ENCODE data around the gene MBNL2. TPM values are rescaled to one million over a fixed set of nuclear protein-coding genes. Genes with fewer than 3 reads are reported as not detected.

The MBNL2 gene
- total and polyA plus RNA-seq, 2 donors from 2014 or later, result 18.8 to 70.5 TPM

GRCh38 chr13:97240788-97241734, 18.9 kb downstream of the MBNL2 start:
- DNase-seq (no peak), FAIRE-seq (no peak)
- Histone ChIP-seq H3K4me1 (ENCODE audit: control insufficient read depth in 2 of 3, insufficient read depth in 2 of 3, low read depth in 1 of 3, low read length in 3 of 3) (peaks cover 3 to 54% (median 30%) of the 10 kb centered on the region in 3 donors), H3K36me3 (ENCODE audit: control insufficient read depth in 2 of 3, insufficient read depth in 3 of 3, low read length in 3 of 3) (no peaks in the 10 kb centered on the region), H3K4me3 (ENCODE audit: low read length in 3 of 3) (peak overlapping the region in 1 of 3 donors; percentile 26), H3K27me3 (ENCODE audit: control insufficient read depth, insufficient read depth, low read length) (no peaks in the 10 kb centered on the region), H3K27ac (ENCODE audit: low read depth in 2 of 2, low read length in 2 of 2) (peak overlapping the region; percentile 20 to 49), H3K9me3 (ENCODE audit: control insufficient read depth in 2 of 3, insufficient read depth in 1 of 3, low read length in 3 of 3) (no peaks in the 10 kb centered on the region), H3K9ac (ENCODE audit: low read length in 3 of 3) (peak overlapping the region in 1 of 3 donors; percentile 8)
- no peak for TF ChIP-seq CTCF (IDR thresholded peaks at IDR 0.05; ENCODE audit: borderline replicate concordance, extremely low read depth, insufficient read depth)
- intact Hi-C loops (cut with DNase I), result no loop called here

GRCh38 chr13:97241761-97242160, 19.6 kb downstream of the MBNL2 start:
- intact Hi-C loops (cut with DNase I), result no loop called here
- Histone ChIP-seq H3K4me1 (ENCODE audit: control insufficient read depth in 2 of 3, insufficient read depth in 2 of 3, low read depth in 1 of 3, low read length in 3 of 3) (peaks cover 3 to 51% (median 29%) of the 10 kb centered on the region in 3 donors), H3K9ac (ENCODE audit: low read length in 3 of 3) (no peak overlapping the region), H3K9me3 (ENCODE audit: control insufficient read depth in 2 of 3, insufficient read depth in 1 of 3, low read length in 3 of 3) (no peaks in the 10 kb centered on the region), H3K4me3 (ENCODE audit: low read length in 3 of 3) (no peak overlapping the region), H3K36me3 (ENCODE audit: control insufficient read depth in 2 of 3, insufficient read depth in 3 of 3, low read length in 3 of 3) (no peaks in the 10 kb centered on the region), H3K27ac (ENCODE audit: low read depth in 2 of 2, low read length in 2 of 2) (peak overlapping the region in 1 of 2 donors; percentile 33), H3K27me3 (ENCODE audit: control insufficient read depth, insufficient read depth, low read length) (no peaks in the 10 kb centered on the region)
- DNase-seq, result peak in 1 of 5 donors; percentile 39
- FAIRE-seq, result no peak
- no peak for TF ChIP-seq CTCF (IDR thresholded peaks at IDR 0.05; ENCODE audit: borderline replicate concordance, extremely low read depth, insufficient read depth)

GRCh38 chr13:97242755-97243497, 20.8 kb downstream of the MBNL2 start:
- TF ChIP-seq CTCF (IDR thresholded peaks at IDR 0.05; ENCODE audit: borderline replicate concordance, extremely low read depth, insufficient read depth), result no peak
- no peak overlapping the region for H3K9ac ChIP-seq (ENCODE audit: low read length in 3 of 3)

More at GRCh38 chr13:97242755-97243497, 20.8 kb downstream of the MBNL2 start:
- Histone ChIP-seq H3K9me3 (ENCODE audit: control insufficient read depth in 2 of 3, insufficient read depth in 1 of 3, low read length in 3 of 3) (no peaks in the 10 kb centered on the region), H3K27ac (ENCODE audit: low read depth in 2 of 2, low read length in 2 of 2) (peak overlapping the region in 1 of 2 donors; percentile 68), H3K4me1 (ENCODE audit: control insufficient read depth in 2 of 3, insufficient read depth in 2 of 3, low read depth in 1 of 3, low read length in 3 of 3) (peaks cover 3 to 51% (median 29%) of the 10 kb centered on the region in 3 donors), H3K27me3 (ENCODE audit: control insufficient read depth, insufficient read depth, low read length) (no peaks in the 10 kb centered on the region), H3K4me3 (ENCODE audit: low read length in 3 of 3) (no peak overlapping the region), H3K36me3 (ENCODE audit: control insufficient read depth in 2 of 3, insufficient read depth in 3 of 3, low read length in 3 of 3) (no peaks in the 10 kb centered on the region)
- FAIRE-seq, result no peak
- DNase-seq, result no peak
- intact Hi-C loops (cut with DNase I), result no loop called here

Measured in kidney (tissue), 14 donors.